ENCODE data around the gene ACACB.

Gene ACACB

GRCh38 chr12:109115758-109116610 lies at the start of gene ACACB:
Gene ACACB (plus strand): TSS chr12:109116587. CDS start chr12:109139406, 22,819 bp downstream.
- no peak for DNase-seq

- DNase-seq: no peak
Measured at GRCh38 chr12:109069307-109070271, 46.8 kb upstream of the ACACB start.

GRCh38 chr12:109074866-109075265 lies 41.5 kb upstream of the ACACB start:
- no peak for DNase-seq

- DNase-seq: no peak
Measured at GRCh38 chr12:109082751-109083150, 33.6 kb upstream of the ACACB start.

GRCh38 chr12:109084425-109084824 lies 32.0 kb upstream of the ACACB start:
- no peak for DNase-seq

- no peak for DNase-seq
Measured at GRCh38 chr12:109085590-109085989, 30.8 kb upstream of the ACACB start.

GRCh38 chr12:109087250-109087649 lies 29.1 kb upstream of the ACACB start:
- no peak for DNase-seq

- DNase-seq: no peak
Measured at GRCh38 chr12:109088818-109089217, 27.6 kb upstream of the ACACB start.

GRCh38 chr12:109089683-109090082 lies 26.7 kb upstream of the ACACB start:
- DNase-seq: no peak

- no peak for DNase-seq
Measured at GRCh38 chr12:109092497-109093021, 23.8 kb upstream of the ACACB start.

- peak; percentile 96 for DNase-seq
Measured at GRCh38 chr12:109093022-109093918, 23.1 kb upstream of the ACACB start, which contains the start of gene ALKBH2. Gene ALKBH2 (minus strand): TSS chr12:109093472. CDS start chr12:109092786, 686 bp downstream.

GRCh38 chr12:109097140-109097434 lies 19.3 kb upstream of the ACACB start:
- DNase-seq: no peak

- peak; percentile 98 for DNase-seq
Measured at GRCh38 chr12:109097435-109098182, 18.8 kb upstream of the ACACB start, which contains the start of gene UNG. Gene UNG (plus strand): TSS chr12:109097597. CDS start chr12:109097680, 83 bp downstream.

- no peak for DNase-seq
Measured at GRCh38 chr12:109098183-109098604, 18.2 kb upstream of the ACACB start.

- DNase-seq: no peak
Measured at GRCh38 chr12:109098651-109099050, 17.7 kb upstream of the ACACB start.

- DNase-seq: peak; percentile 5
Measured at GRCh38 chr12:109099431-109100020, 16.9 kb upstream of the ACACB start.

- no peak for DNase-seq
Measured at GRCh38 chr12:109100741-109101140, 15.6 kb upstream of the ACACB start.

GRCh38 chr12:109102491-109102890 lies 13.9 kb upstream of the ACACB start:
- no peak for DNase-seq

- DNase-seq: no peak
Measured at GRCh38 chr12:109105176-109105575, 11.2 kb upstream of the ACACB start.

GRCh38 chr12:109109746-109110350 lies 6.5 kb upstream of the ACACB start:
- DNase-seq: no peak
